Activated T-helper 1 cell treated with anti-CD3 and anti-CD28 coated beads, Interleukin-2, amount 50 U/mL, for 16 hours (primary cell): ENCODE measurements around the gene LBX1.

Experiments used
- DNase-seq, 2 donors: peaks; one replicate each; pipeline ENCODE4 v3.0.0-alpha.2; 2020; ENCODE audit warnings: low read depth in 1 of 2, low spot score in 1 of 2

LBX1 gene

GRCh38 chr10:101244321-101245050 is 15.2 kb upstream of the LBX1 start:
- no peak for DNase-seq

GRCh38 chr10:101241840-101242707 is 12.8 kb upstream of the LBX1 start:
- DNase-seq, result no peak

DNA sequence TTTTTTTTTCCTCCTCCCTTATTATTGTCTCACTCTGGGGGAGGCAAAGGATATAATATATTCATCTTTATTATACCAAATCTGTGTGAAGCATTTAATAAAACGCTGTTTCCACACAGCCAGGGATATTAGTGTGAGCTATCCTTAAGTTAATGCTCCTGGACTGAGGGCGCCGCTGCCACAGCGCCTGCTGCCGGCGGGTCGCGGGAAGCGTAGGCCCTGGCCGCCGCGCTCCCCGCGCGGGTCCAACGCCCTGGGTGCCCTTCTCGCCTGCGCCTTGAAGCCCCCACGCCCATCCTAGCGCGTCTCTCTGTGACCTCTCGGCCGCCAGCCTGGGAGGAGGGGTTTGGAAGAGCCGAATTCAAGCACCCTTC is 9.5 kb upstream of the LBX1 start:
- no peak for DNase-seq

DNA sequence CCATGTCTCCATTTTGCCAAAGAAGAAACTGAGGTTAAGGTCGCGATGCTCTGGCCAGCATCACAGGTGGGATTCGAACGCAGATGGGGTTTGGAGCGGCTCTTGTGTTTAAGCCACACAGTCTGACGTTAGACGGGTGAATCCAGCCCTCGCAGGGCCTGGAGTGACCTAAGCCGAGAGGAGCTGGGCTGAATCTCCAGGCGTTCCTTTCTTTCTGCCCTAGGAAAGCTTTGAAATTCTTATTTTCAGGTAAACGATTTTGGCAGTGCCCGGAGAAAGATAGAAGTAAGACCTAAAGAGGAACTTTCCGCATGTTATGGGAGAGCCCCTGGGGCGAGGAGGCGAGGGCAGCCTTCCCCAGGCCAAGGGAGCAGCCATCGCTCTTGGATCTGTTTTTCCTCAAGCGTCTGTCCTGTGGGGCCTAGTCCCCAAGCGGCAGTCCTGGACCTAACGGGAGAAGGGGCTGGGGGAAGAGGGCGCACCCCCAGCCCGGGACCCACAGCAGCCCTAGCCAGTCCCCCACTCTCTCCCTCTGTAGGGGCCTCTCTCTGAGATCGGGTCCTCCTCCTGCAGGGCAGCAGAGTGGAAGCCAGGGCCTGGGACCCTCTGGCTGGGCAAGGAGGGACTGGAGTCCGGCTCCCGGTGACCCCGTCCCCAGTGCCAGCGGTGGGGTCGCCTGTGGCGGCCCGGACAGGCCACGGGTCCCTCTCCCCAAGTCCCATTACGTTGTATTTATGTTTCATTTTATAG is 8.9 kb upstream of the LBX1 start:
- DNase-seq, result no peak

DNA sequence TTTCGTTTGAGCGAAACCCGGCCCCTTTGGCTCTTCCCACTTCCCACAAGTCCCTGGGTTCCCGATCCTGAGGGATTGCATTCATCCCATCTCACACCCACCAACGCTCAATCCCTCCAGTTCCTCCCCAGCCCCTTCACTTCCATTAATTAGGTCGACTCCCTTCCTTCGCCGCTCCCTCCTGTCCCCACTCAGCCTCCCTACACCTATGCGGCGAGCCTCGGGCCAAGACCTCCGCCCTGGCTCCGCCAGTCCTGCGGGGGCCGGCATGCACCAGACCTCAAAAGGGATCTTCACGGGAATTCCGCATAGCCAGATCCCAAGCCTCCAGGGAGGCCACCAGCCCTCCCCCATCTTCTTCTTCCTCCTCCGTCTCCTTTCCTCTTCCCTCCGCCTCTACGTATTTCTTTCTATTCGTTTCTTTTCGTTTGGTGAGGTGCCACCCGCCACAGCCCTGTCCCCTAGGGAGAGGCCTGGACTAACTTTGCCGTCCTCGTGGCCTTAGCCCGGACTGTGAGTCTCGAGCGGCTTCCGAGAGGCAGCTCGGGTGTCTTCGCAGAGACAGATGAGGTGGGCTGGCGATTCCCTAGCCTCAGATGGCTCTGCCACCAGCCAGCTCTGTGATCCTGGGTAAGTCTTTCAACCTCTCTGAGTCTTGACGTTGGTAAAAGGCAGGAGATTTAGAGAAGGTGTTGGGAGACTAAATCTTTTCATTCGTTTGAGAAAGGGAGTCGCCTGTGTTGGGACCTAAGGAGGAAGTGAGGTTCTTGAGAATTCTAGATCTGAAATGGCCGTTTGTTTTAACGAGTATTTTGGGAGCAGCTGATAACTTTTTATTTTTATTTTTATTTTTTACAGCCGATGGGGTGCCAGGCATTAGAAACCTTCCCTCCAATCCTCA is 8.1 kb upstream of the LBX1 start:
- DNase-seq, result no peak

GRCh38 chr10:101236376-101237080 is 7.3 kb upstream of the LBX1 start:
- no peak for DNase-seq

GRCh38 chr10:101235766-101236165 is 6.5 kb upstream of the LBX1 start:
- DNase-seq, result no peak

DNA sequence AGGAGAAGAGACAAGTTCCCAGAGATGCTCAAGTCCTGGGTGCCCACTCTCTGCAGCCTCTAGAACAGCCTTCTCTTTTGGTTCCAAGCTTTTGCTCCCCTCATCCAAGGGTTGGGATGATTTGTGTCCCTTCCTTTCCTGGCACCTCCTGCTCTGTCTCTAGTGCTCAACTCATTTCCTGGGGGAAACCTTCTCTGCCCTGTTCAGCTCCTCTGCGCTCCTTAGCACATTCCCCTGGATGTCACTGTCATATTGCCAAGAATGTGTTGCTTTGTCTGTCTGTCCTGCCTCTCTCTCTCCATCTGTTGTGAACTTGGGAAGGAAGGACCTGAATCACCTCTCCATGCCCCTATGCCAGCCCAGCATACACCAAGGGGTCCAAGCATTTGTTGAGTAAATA is 5.1 kb upstream of the LBX1 start:
- no peak for DNase-seq

DNA sequence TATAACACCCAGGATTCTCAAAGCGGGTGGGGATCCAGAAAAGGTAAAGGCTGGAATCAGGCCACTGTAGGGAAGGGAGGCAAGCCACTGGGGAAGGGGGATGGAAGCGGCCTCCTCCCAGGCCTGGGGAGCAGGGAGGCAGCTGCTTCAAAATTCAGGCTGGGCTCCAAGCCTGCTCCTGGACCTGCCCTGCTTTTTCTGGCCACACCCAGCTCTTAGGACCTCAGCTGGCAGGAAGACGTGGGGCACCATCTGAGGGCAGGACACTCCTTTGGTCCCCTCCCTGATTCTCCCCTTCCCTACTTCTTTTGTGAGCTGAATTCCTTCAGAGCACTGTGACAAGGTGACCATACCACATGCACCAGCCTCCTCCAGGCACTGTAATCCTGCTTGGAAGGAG is 4.6 kb upstream of the LBX1 start:
- no peak for DNase-seq

DNA sequence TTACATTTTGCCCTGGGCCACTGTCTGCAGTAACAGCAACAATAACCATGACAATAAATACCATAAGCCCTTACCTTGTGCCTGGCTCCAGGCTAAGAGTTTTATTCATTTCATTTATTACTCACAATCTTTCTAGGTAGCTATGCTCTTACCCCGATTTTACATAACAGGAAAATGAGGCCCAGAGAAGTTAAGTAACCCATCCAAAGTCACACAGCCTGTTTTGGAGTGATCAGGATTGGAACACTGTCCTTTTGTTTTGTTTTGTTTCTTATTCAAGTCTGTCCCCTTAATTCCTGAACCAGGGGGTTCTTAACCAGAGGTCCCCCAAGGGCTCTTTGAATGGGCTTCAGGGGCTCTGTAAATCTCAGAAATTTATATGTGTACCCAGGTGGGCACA is 4.2 kb upstream of the LBX1 start:
- DNase-seq, result no peak

GRCh38 chr10:101231912-101232689 is 2.8 kb upstream of the LBX1 start:
- DNase-seq, result no peak

DNA sequence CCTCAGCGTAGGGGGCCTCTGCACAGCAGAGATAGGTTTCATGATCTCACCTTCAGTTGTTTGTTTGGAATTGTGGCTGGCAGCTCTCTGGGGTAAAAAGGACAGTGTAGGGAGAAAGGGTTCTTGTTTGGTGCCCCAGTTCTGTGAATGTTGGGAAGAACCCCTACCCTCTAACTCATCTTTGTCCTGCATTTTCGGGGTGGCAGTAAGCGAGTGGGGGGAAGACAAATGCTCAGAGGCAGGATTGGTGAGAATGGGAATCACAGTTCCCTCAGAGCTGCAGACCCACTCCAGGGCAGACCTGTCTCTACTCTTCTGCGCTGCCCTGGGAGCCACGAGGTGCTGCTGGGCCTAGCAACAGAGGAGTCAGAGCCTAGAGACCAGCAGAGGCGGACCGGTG is 1.8 kb upstream of the LBX1 start:
- no peak for DNase-seq

DNA sequence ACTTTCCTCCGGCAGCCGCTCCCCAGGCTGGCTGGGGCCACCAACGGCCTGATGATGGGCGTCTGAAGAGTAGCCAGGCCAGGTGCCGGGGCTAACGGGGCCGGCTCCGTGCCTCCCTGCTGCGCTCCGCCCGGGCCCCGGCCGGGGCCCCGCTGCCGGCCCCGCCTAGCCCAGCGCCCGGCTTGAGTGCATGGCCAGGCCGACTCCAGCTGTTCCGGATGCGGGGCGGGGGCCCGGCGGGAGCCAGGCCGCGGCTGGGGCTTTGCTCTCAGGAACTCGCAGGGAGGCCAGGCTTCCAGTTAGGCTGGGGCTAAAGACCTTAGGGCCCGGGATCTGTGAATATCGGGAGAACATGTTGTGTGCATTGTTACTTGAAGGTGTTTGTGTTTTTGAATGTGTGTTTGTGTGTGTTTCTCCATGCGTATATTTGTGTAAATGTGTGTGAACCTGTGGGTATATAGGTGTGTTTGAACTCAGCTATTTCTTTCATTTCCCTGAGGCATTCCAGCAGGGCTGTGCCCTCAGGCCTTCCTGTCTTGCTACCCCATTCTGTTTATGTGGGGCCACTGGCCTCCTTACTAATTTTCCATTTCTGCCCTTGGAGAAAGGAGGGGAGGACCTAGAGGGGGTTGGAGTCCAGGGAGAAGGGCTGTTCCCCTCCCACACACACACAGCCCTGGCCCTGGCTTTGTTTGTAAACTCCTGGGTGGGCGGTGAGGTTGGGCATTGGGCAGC is 1.1 kb upstream of the LBX1 start:
- DNase-seq, result no peak

- DNase-seq, result no peak
Measured at GRCh38 chr10:101228966-101229265, 347 bp downstream of the LBX1 start.

DNA sequence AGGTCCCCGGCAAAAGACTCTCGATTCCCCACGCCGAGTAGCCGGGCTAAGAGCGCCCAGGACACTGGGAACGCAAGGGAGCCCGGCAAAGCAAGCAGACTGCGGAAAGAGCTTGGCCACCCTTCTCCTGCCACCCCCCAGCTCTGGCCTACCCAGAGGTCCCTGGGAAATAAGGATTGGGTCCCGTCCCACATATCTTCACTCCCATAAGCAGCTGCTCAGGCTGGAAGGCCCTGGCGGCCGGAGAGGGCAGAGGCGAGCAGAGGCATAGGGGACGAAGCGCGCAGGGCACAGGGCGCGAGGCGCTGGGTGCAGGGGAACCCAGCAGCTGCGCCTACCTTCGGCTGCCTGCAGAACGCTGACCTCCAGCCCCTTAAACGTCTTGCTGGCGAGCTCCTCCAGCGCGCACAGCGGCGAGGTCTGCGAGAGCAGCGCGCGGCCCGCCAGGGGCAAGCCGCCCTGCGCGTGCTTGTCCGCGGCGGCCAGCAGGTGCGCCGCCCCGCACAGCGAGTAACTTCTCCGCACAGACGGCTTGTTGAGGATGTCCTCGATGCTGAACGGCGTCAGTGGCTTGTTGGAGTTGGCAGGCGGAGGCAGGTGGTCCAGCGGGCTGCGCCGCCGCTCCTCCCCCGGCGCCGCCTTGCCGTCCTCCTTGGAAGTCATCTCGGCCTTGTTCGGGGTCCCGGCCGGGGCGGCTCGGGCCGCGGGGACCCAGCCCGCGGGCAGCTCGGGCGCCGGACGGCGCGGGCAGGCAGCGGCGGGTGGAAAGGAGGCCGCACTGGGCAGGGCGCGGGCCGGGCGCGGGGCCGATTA is 904 bp downstream of the LBX1 start:
- no peak for DNase-seq

DNA sequence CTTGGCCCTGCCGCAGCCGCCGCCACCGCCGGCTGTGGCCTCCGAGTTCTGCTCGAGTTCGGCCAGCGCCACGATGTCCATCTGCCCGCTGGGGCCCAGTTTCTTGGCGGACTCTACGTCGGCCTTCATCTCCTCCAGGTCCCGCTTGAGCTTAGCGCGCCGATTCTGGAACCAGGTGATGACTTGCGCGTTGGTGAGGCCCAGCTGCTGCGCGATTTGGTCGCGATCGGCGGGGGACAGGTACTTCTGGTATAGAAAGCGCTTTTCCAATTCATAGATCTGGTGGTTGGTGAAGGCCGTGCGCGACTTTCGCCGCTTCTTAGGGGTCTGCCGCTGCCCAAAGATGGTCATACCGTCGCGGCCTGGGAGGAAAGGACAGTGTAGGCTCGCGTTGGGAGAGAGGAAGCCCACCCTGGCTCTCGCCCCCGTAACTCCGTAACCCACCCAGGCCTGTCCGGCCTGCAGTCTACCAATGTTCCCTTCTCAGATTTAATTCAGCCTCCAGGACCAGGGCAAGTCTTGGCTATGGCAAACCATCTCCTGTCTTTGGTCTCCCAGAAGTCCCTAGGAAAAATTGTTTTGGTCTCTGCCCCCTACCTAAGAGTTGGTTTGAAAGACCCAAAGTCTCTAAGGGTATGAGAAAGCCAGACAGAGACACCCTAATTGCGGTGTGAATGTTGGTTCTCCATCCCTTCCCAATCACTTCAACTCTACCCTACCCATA is 1.7 kb downstream of the LBX1 start:
- no peak for DNase-seq
